SIG-M5 treated with dmso at 0.1 percent for 504 hours (cell line): ENCODE measurements around the gene BIRC5.

Source experiments
- DNase-seq: peaks from one replicate; lab custom pipeline; 2025; ENCODE audit not compliant: unreplicated experiment; lab: John Stamatoyannopoulos, UW

Gene BIRC5

DNA sequence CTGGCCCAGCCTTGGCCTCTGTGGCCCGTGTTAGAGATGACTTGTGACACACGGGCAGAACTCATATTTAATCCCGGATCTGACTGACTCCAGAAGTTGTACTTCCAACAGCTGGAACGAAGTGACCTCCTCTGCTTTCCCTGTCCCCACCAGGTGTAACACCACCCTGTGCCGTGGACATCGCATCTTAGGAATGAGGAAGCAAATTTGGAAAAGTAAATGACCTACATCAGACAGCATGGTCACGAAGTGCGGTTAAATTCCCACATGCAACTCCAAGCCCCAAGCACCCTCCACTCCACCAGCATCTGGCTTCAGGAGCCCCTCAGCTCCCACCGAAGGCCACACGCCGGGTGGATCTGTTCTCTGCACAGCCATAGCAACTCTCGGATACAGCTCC is 30.1 kb upstream of the BIRC5 start:
- DNase-seq = no peak

DNA sequence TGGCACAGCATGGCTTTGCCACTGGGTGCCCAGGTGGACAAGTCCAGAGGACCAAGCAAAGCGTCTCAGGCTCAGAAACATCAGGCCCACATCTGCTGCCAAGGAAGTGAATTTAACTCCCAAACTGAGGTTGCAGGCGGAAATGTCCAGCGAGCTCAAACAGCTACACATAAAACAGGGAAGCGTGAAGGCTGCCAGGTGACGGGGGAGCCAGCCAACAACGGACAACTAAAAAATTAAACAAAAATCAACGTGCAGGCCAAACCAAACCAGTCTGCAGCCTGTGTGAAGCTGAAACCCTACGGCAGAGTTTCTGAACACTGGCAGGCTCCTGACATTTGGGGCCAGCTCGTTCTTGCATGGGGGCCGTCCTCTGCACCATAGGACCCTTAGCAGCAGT is 29.7 kb upstream of the BIRC5 start:
- DNase-seq = no peak

DNA sequence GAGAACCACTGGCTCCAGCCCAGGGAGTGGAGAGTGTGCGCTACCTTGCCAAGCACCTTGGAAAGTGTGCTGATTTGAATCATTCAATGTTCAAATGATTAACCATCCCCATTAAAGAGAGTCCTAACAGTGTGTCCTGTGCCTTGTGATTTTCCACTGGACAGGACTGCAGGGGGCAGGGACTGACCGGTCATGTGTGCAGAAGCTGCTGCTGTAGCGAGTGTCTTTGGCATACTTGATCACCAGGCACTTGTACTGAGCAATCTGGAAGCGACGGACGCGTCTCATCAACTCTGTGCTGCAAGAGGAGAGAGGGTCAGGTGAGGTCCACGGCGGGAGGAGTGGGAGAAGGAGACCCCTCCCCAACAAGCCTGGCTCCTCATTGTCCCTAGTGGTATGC is 29.2 kb upstream of the BIRC5 start:
- no peak for DNase-seq

DNA sequence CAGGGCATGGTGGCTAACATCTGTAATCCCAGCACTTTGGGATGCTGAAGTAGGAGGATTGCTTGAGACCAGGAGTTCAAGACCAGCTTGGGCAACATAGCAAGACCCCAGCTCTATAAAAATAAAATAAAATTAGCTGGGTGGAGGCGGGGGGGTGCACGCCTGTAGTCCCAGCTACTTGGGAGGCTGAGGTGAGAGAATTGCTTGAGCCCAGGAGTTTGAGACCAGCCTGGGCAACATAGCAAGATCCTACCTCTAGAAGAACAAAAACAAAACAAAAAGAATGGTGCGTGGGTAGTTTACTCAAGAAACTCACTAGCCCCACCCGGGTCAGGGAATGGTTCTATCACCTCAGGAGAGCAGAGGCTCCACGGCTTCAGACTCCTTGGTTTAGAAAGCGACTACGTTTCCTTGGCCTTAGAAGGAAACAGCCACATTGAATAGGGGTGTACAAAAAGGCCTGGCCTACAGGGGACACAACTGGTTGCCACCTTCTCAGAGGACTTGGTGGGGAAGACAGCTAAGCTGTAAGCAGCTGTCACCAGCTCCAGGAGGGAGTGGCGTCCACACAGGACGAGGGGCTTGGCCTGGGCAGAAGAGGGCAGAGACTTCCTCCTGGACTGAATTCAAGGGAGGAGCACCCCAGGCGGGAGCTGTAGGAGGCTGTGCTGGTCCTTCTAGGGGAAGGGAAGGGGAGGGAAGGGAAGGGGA is 27.9 kb upstream of the BIRC5 start:
- DNase-seq = peak; percentile 71

DNA sequence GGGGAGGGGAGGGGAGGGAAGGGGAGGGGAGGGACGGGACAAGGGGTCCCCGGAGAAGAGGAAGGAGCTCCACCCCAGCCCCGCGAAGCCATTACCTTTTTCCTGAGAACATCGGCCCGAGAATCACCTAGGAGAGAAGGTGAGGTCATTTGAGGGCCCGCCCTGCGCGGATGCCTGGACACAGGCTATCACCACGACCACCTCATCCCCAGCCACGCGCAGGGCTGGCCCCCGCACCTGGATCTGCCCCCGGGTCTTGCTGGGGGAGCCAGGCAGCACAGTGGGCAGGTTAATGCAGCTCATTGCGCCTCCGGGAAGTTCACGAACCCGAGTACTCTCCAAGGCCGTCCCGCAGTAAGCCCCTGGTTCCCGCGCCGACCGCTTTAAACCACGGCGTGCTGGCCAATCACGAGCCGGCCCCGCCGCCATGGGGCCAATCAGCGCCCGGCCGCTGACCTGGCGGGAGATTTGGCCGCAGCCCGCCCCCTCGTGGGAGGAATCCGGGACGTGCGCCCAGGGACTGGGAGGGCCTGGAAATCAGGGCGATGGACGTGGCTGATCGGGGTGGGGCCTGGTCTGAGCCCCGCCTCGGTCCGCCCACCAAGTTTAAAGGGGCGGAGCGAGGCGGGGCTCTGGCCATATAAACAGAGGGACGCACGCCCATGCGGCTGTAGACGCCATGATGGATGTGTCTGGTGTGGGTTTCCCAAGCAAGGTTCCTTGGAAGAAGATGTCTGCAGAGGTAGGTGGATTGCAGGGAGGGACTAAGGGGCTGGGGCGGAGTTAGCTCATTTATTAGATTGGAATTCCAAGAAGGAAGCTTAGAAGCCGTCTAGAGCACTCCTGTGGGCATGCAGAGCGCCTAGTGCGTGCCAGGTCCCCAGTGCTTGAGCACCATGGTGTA is 27.1 kb upstream of the BIRC5 start, which contains the start of the genes AFMID and TK1:
Gene AFMID, plus strand, starts transcription at position 671 of the 904 bp plus-strand sequence. Its CDS starts 9 bp downstream, at position 680.
Gene TK1, minus strand, starts transcription at position 361 of the 904 bp plus-strand sequence. Its CDS starts 58 bp downstream, at position 303.
- peak; percentile 98 for DNase-seq

DNA sequence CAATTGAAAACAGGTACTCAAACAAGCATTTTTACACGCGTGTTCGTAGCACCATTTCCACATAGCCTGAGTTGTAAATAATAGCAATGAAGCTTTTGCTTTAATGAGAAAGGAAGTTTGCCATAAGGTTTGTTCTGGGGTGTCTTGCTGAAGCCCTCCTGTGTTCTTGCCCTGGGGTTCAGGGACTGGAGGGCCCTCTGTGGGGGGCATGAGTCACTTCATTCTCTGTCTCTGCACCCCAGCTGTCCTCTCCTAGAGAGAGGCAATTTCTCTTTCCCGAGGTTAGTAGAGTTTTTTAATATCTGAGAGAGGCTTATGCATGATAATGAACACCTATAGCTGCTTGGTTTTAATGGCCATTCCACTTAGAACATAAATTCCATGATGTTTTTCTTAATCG is 17.3 kb upstream of the BIRC5 start:
- DNase-seq = no peak

DNA sequence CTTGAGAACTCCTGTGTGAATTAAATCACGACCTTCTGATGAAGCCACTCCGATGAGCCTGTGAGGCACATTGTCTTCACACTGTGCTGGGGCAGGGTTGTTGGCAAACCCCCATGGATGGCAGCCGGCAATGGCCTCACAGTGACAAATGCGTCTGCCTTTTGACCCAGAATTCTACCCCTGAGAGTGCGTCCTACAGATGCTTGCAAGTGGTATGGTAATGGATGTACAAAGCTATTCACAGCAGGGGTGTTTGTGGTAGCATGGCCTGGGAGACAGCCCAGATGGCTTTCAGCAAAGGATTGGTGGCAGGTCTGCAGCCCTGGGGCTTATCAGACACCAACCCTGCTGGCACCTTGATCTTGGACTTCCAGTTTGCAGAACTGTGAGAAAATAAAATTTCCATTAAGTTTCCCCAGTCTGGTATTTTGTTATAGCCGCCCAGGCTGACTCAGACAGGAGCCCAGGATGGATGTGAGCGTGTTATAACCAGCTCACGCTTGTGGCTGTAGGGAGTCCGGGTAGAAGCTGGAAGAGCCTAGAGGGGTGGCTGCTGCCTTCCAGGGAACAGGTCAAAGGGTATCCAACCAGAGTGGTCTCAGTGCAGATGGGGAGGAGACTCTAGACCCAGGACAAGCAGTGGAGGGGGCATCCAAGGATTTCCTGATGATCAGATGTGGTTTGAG is 16.8 kb upstream of the BIRC5 start:
- DNase-seq = no peak

DNA sequence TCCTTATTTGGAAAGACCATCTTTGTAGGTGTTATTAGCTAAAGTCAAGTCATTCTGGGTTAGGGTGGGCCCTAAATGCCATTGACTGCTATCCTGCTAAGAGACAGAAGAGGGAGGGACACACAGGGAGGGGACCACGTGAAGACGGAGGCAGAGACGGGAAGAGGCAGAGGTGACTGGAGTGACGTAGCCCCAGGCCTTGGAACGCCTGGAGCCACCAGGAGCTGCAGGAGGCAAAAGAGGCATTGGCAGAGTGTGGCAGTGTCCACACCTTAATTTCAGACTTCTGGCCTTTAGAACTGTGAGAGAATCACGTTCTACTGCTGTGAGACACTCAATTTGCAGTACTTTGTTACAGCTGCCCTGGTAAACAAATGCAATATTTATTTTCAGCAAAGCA is 13.6 kb upstream of the BIRC5 start:
- DNase-seq = no peak

DNA sequence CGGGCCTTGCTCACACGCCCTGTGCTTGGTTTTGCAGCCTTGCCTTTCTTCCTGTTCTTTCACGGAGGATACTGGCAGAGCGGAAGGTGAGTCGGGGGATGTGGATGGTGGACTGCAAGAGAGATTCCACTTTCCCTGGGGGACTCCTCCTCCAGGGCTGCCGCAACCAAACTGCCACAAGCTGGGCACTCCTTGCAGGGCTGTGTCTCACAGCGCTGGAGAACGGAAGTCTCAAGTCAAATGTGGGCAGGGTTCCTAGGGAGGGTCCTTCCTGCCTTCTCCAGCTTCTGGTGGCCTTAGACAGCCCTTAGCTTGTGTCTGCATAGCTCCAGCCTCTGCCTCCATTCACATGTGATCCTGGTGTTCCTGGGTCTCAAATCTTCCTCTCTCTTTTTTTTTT is 11.4 kb upstream of the BIRC5 start:
- no peak for DNase-seq

DNA sequence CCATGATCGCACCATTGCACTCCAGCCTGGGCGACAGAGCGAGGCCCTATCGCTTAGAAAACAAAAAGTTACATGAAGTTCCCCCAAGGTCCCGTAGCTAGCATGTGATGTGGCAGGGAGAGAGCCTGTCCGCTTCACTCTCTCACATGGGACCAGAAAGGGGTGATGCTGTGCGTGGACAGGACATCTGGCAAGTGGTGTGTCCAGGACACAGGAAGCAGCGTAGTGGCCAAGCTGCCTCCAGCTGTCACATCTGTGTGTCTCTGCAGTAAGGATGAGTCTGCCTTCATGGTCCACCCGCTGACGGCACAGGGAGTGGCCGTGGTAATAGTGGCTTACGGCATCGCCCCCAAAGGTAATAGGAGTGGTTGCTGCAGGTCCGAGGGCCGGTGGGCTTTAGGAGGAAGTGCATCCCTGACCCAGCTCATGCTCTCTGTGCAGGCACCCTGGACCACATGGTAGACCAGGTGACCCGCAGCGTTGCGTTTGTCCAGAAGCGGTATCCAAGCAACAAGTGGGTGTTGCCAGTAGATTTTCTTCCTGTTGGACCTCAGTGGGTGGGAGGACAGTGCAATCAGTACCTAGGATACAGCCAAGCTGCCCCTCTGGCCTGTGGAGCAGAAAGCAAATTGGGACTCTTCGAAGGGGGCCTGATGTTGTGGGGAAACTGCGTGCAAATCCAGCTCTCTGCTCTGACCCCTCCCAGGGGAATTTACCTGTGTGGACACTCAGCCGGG is 9.5 kb upstream of the BIRC5 start:
- DNase-seq = no peak

DNA sequence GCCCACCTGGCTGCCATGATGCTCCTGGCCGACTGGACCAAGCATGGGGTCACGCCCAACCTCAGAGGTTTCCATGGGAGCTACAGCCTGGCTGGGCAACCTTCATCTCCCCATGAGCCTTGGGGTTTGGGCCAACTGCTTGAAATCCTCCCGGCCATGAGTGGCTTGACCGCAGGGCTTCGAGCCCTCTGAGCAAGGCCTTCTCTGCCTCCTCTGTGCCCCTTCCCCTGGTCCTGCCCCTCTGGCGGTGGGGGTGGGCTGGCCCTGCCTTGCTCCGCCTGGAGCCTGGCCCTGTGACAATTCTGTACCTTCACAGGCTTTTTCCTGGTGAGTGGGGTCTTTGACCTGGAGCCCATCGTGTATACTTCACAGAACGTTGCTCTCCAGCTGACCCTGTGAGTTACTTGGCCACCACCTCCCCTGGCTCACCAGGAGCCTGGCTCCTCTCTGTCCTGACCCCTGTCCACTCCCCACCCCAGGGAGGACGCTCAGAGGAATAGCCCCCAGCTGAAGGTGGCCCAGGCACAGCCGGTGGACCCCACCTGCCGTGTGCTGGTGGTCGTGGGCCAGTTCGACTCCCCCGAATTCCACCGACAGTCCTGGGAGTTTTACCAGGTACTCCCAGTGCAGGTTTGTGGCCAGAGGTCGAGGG is 8.8 kb upstream of the BIRC5 start:
- DNase-seq = no peak

DNA sequence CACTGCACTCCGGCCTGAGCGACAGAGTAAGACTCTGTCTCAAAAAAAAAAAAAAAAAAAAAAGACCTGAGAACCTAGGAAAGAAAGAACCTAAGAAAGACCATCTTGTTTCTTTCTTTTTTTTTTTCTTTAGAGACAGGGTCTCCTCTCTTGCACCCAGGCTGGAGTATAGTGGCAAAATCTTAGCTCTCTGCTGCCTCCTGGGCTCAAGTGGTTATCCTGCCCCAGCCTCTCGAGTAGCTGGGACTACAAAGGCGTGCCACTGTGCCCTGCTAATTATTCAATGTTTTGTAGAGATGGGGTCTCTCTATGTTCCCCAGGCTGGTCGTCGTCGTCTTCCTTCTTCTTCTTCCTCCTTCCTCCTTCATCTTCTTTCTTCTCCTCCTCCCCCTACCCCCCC is 7.8 kb upstream of the BIRC5 start:
- DNase-seq = no peak

DNA sequence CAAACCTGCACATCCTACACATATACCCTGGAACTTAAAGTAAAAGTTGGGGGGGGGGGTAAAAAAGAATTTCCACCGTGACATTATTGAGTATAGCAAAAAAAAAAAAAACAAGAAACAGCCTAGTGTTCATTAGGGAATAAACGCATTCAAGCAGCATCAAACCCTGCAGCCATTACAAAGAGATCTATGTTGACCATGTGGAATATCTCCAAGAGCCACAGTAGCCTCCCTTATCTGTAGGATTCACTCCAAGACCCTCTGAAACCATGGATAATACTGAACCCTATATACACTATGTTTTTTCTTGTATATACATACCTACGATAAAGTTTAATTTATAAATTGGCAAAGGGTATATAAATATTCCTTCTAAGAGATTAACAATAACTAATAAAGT is 5.6 kb upstream of the BIRC5 start:
- DNase-seq = no peak

DNA sequence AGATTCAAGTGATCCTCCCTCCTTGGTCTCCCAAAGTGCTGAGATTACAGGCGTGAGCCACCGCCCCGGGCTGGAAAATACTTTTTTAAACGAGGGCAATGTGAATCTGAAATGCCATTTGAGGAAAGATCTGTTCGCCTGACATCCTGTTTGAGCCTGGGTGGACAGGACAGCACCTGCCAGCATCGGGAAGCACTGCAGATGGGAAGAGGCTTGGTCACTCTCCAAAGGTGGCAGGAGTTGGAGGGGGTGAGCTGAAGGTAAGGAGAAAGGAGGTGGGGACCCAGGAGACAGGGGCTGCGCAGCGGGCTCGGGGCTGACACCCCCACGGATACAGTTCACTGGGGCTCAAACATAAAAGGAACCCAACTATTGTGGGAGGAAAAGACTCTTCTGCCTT is 3.9 kb upstream of the BIRC5 start:
- no peak for DNase-seq

DNA sequence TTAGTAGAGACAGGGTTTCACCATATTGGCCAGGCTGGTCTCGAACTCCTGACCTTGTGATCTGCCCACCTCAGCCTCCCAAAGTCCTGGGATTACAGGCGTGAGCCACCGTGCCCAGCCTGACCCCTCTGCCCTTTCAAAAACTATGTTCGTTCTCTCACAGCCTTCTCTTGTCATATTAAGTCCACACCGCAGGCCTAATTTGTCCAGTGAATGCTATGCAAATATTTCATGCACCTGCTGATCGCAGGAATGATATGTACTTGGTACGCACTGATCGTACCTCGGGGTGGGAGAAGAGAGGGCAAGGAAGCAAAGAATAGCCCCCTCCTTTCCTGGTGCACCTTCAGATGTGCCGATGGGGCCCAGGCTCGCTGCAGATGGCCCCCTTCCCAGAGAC is 3.0 kb upstream of the BIRC5 start:
- DNase-seq = no peak

DNA sequence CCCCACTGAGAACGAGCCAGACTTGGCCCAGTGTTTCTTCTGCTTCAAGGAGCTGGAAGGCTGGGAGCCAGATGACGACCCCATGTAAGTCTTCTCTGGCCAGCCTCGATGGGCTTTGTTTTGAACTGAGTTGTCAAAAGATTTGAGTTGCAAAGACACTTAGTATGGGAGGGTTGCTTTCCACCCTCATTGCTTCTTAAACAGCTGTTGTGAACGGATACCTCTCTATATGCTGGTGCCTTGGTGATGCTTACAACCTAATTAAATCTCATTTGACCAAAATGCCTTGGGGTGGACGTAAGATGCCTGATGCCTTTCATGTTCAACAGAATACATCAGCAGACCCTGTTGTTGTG is 631 bp downstream of the BIRC5 start:
- DNase-seq = no peak

DNA sequence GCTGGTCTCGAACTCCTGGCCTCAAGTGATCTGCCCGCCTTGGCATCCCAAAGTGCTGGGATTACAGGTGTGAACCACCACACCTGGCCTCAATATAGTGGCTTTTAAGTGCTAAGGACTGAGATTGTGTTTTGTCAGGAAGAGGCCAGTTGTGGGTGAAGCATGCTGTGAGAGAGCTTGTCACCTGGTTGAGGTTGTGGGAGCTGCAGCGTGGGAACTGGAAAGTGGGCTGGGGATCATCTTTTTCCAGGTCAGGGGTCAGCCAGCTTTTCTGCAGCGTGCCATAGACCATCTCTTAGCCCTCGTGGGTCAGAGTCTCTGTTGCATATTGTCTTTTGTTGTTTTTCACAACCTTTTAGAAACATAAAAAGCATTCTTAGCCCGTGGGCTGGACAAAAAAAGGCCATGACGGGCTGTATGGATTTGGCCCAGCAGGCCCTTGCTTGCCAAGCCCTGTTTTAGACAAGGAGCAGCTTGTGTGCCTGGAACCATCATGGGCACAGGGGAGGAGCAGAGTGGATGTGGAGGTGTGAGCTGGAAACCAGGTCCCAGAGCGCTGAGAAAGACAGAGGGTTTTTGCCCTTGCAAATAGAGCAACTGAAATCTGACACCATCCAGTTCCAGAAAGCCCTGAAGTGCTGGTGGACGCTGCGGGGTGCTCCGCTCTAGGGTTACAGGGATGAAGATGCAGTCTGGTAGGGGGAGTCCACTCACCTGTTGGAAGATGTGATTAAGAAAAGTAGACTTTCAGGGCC is 5.5 kb downstream of the BIRC5 start:
- no peak for DNase-seq

DNA sequence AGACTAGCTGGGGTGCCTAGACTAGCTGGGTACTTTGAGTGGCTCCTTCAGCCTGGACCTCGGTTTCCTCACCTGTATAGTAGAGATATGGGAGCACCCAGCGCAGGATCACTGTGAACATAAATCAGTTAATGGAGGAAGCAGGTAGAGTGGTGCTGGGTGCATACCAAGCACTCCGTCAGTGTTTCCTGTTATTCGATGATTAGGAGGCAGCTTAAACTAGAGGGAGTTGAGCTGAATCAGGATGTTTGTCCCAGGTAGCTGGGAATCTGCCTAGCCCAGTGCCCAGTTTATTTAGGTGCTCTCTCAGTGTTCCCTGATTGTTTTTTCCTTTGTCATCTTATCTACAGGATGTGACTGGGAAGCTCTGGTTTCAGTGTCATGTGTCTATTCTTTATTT is 9.0 kb downstream of the BIRC5 start:
- DNase-seq = no peak

DNA sequence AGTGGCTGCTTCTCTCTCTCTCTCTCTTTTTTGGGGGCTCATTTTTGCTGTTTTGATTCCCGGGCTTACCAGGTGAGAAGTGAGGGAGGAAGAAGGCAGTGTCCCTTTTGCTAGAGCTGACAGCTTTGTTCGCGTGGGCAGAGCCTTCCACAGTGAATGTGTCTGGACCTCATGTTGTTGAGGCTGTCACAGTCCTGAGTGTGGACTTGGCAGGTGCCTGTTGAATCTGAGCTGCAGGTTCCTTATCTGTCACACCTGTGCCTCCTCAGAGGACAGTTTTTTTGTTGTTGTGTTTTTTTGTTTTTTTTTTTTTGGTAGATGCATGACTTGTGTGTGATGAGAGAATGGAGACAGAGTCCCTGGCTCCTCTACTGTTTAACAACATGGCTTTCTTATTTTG is 9.7 kb downstream of the BIRC5 start:
- DNase-seq = no peak
